HT-29 (cell line): ENCODE results near the gene SLCO4A1. TPM values are rescaled to one million over a fixed set of nuclear protein-coding genes. Genes with fewer than 3 reads are reported as not detected.
A peak's percentile ranks its signal among the peaks of the same experiment; 100 is the strongest.
"Not testable (repeated sequence)": the region's sequence is repeated elsewhere in the genome, so short reads cannot be mapped to it uniquely, and the experiment has no call there.

Source experiments
- DNase-seq: peaks from one replicate; pipeline ENCODE4 v3.0.0-alpha.2; 2015; ENCODE audit warnings: low spot score
- total RNA-seq: library from RNA; depleted of rRNA; stranded (reverse); fragments of >200 nt; shearing (Covaris generic); gene quantifications from 2 replicates; pipeline ENCODE4 v1.2.3, GENCODE V29; 2014

The SLCO4A1 gene
- total RNA-seq, 1 experiment from 2014 or later, result 83.4 TPM

DNA sequence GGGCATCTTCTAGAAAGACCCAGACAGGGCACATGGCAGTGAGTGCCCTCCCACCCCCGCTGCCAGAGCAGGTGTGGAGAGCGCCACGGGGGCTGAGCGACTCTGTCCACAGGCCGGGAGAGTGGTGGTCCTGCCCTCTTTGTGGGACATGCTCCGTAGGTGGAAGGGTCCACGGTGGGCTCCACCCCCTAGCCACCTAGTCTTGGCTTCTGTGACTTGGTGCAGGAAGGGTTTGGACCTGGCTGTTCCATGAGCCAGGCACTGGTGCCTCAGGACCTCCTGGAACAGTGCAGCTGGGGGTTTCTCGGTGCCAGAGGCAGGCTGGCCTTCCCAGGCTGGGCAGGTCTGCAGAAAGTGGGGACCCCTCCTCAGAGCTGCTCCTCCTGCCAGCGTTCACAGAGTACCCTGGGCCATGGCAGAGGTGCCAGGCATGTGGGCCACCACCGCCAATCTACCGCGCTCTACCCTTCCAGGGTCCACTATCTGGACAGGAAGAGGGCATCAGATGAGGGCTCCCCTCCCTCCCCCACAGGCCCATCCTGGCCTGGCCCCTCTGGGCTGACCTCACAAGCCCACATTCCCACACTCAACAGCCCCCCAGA, 23.0 kb downstream of the SLCO4A1 start:
- no peak for DNase-seq

DNA sequence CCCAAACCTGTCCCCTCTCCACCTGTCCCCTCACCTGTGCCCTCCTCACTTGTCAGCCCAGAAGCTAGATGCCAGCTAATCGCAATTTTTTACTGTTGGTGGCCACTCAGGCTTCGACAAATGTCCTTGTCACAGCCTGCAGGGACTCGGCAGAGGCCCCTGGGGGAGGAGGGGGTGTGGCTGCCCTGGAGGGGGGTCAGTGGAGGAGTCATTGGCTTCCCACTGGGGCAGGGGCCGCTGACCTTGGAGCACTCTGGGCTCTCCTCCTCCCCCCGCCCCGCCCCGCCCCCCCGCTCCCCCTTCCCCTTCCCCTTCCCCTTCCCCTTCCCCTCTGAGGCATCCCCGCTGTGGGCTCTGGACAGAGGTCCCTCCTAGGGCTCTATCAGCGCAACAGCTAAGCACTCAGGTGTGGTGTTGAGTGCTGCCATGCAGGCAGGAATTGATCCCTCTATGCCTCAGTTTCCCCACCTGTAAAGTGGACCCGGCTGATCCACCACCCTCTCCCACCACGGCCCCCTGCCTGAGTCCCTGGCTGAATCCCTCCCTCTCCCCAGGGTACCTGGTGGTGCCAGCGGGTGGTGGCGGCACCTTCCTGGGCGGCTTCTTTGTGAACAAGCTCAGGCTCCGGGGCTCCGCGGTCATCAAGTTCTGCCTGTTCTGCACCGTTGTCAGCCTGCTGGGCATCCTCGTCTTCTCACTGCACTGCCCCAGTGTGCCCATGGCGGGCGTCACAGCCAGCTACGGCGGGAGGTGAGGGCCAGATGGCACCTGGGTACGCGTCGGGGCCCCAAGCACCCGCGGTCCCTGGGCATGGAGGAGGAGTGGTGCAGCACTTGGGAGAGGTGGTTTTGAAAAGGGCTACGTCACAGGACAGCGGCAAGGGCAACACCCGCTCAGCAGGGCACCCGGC, 23.8 kb downstream of the SLCO4A1 start:
- DNase-seq, result no peak

DNA sequence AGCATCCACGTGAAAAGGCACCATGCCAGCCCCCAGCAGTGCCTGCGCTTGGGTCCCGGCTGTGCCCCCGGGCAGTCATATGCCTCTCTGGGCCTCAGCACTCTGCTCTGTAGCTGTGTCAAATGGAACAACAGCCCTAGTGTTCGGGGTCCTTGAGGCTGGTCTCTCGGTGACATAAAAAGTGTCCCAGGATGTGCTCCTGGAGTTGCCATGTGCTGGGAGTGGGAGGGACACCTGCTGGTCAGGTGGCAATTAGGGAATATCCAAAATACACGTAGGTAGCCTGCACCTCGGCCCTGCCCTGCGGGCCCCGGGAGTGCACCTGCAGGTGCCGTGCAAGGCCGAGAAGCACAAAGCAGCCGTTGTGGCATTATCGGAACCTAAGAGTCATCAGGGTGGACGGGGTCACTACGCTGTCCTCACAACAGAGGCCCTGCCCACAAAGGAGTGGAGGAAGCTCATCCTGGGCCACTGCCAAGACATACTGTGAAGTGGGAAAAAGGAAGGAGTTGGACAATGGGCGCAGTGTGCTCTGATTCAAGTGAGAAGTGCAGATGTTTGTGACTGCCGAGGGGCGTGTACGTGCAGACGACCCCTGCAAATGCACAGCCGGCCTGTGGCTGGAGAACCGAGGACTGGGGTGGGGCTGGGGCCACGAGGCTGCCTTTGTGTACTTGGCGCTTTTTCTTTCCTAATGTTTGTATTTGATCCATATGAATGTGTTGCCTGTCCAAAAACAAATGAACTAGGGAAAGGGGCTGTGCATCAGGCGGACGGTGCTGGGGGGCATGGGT, 24.6 kb downstream of the SLCO4A1 start:
- peak; percentile 98 for DNase-seq

DNA sequence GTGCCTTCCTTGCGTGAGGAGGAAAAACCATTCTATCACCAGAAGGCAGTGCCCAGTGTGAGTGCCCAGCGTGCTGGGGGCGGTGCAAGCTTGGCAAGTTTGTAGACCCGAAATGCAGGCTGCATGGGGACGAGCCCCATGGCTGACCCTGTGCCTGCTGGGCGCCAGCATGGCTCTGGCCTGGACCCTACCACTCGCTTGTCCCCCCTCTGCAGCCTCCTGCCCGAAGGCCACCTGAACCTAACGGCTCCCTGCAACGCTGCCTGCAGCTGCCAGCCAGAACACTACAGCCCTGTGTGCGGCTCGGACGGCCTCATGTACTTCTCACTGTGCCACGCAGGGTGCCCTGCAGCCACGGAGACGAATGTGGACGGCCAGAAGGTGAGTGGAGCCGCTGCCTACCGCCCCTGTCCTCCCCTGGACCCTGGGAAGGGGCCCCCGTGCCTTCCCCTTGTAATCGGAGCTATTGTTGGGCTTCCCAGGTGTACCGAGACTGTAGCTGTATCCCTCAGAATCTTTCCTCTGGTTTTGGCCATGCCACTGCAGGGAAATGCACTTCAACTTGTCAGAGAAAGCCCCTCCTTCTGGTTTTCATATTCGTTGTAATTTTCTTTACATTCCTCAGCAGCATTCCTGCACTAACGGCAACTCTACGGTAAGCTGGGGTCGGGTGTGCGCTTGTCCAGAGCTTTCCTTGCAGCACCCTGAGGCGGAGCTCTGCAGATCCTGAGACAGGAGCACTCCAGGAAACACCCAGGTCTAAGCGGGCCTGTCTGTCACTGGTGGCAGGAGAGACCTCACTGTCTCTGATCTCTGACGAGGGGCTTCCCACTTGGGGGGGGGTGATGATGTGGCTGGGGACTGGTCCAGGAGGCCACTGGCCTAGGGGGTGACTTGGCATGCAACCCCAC, 25.5 kb downstream of the SLCO4A1 start:
- DNase-seq, result no peak

DNA sequence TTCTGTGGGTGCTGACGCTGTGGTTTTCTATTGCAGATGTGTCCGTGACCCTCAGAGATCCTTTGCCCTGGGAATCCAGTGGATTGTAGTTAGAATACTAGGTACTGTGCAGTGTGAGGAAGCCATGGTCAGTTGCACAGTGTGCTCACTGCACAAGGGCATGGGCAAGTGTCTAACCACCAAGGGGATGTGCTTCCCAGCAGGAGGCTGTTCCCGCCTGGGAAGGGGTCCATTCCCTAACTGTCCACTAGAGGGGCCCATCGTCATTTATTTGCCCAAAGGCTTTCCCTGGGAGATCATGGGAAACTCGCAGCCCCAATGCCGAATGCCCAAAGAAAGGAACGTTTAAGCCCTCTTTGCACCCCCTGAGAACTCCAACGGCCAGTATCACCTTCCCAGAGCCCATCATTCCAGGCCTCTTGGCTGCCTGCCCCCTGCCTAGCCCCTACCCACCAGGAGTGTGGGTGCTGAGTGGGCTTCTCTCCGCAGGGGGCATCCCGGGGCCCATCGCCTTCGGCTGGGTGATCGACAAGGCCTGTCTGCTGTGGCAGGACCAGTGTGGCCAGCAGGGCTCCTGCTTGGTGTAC, 26.2 kb downstream of the SLCO4A1 start:
- peak; percentile 96 for DNase-seq

DNA sequence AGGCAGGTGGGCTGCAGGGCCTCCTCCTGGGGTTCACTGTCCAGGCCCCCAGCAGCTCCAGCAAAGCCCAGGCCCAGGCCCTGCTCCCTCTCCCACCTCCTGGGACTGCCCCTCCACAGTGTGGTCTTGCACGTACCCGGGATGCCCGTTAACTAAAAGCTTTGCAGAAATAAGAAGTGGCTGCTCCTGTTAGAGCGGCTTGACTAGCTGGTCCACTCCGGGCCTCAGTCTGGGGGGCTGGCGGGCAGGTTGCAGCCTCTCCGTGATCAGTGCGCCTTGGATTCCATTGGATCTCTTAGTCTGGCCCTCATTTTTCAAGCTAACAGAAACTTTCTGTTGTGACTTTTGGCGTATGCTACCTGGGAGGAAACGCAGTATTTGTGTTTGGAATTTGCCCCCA, 26.9 kb downstream of the SLCO4A1 start:
- no peak for DNase-seq

DNA sequence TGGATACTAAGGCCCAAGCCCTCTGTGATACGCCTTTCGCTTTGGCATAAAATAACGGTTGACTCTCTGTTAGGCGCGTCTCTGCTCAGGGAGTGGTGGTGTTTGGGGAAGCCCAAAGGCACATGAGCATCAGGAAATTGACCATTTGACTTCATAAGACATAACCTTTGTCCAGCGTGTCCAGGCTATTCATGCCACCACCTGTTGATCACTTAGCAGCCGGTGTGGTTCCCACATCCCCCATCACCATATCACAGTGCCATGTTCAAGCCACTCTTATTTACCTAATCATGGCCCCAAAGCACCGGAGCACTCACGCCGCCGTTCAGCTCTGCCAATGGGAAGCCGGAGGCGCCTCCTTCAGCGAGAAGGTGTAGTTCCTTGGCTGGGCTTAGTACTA, 27.9 kb downstream of the SLCO4A1 start:
- DNase-seq, result no peak

DNA sequence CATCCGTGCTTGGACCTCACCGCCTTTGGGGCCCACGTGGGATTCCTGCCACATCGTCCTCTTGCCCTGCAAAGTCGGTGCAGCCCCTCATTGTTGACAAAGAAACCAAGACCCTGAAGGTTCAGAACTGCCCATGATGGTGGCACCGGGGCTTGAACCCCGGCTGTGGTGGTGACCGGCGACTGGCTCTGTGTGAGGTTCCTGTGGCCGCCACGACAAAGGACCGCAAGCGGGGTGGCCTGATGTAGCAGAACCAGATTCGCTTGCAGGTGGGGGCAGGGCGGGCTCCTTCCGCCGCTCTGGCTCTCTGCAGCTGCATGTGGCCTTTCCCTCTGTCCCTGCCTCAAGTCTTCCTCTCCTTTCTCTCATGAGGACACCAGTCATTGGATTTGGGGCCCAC, 28.7 kb downstream of the SLCO4A1 start:
- DNase-seq, result no peak

DNA sequence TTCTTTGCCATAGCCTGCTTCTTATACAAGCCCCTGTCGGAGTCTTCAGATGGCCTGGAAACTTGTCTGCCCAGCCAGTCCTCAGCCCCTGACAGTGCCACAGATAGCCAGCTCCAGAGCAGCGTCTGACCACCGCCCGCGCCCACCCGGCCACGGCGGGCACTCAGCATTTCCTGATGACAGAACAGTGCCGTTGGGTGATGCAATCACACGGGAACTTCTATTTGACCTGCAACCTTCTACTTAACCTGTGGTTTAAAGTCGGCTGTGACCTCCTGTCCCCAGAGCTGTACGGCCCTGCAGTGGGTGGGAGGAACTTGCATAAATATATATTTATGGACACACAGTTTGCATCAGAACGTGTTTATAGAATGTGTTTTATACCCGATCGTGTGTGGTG, 29.5 kb downstream of the SLCO4A1 start:
- no peak for DNase-seq

DNA sequence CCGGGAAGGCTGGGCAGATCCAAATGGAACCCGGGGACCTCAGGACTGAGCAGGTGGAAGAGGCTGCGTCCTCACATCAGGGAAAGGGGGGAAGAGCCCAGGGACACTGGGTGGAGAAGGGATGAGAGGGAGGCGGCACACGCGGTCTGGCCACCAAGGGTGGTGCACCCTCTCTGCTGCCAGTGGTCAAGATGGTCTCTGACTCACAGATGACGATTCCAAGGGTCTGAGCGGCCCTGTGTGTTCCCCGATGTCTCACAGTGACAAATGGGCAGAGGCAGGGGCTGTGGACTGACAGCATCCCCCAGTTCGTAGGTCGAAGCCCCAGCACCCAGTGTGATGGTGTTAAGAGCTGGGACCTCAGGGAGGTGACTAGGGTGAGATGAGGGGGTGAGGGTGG, 32.1 kb downstream of the SLCO4A1 start:
- no peak for DNase-seq

DNA sequence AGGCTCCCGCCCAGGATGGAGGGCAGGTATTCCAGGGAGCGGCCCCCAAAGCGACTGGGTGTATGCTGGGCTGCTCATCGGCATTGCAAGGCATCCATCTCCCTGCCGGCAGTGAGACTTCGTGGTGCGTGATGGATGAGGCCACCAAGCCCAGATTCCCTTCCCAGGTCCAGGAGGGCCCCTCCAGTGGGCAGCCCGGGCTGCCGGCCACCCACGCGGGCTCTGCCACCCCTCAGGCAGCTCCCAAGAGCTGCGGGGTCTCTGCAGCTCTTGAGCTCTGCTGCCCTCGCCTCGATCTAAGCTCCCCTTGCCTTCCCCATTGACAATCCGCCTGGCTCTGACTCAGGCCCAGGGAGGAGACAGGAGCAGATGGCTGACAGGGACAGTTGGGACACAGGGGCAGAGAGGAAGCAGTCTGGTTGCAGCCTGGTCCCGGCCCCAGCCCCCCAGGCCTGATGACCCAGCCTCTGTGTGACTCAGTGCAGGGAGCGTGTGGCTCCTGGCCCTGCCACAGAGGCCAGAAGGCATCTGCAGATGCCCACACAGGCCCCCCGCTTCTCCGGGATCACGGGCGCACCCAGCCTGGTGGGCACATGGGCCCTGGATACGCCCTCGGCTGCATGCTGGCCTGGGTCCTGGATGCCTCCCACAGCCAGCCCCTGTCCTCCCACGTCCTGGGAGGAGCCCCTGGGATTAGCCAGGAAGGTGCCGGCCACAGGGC, 33.0 kb downstream of the SLCO4A1 start:
- no peak for DNase-seq

DNA sequence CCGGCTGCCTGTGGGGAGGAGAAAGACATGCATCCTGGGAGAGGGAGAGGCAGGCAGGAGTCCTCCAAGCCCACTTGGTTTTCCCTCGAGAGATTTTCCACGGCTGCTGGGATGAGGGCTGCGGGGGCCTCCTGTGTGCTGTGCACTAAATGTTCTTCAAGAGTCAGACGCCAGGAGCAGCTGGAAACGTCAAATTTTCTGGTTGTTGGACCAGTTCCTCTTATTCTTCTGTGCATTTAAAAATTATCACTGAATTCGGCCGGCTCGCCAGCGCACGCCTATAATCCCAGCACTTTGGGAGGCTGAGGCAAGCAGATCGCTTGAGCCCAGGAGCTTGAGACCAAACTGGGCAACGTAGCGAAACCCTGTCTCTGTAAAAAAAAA, 33.6 kb downstream of the SLCO4A1 start:
- DNase-seq, result no peak

DNA sequence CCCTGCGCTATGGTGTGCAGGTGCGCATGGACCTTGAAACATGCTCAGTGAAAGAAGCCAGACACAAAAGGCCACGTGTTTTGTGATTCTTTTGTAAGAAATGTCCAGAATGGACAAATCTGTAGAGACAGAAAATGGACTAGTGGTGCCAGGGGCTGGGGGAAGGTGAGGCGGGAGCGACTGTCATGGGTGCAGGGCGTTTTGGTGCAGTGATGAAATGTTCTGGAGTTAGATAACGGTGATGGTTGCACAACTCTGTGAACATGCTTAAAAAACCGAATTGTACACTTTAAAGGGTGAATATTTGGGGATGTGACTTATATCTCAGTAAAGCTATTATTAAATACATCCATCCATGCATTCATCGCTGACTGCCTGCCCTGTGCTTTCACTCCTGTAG, 34.7 kb downstream of the SLCO4A1 start:
- no peak for DNase-seq

DNA sequence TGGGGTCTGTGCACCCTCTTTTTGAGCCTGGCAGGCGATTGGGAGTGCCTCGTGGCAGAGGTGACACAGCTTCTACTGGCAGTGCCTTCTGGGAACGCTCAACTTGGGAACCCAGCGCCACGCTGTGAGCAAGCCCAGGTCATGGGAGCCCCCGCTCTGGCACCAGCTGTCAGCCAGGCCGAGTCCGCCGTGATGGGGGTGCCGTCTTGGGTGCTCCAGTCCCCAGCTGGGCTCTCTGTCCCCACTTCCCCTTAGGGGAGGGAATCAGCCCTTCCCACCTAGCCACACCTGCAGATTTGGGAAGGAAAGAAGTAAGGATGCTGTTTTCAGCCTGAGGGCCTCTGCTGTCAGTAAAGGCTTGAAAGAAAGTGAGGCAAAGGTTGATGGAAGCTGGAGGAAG, 35.4 kb downstream of the SLCO4A1 start:
- DNase-seq, result no peak

DNA sequence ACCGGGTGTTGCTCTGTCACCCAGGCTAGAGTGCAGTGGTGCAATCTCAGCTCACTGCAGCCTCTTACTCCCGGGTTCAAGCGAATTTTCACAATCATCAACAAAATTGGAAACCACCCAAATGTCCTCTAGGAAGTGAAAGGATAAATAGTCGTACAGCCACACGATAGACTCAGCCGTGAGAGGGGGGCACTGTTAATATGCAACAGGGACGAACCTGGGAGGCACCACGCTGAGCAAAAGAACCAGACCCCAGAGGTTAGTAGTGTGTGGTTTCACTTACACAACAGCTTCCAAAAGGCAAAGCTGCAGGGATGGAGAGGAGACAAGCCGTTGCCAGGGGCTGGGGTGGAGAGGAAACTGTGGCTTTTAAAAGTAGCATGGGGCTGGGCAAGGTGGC, 36.2 kb downstream of the SLCO4A1 start:
- no peak for DNase-seq

DNA sequence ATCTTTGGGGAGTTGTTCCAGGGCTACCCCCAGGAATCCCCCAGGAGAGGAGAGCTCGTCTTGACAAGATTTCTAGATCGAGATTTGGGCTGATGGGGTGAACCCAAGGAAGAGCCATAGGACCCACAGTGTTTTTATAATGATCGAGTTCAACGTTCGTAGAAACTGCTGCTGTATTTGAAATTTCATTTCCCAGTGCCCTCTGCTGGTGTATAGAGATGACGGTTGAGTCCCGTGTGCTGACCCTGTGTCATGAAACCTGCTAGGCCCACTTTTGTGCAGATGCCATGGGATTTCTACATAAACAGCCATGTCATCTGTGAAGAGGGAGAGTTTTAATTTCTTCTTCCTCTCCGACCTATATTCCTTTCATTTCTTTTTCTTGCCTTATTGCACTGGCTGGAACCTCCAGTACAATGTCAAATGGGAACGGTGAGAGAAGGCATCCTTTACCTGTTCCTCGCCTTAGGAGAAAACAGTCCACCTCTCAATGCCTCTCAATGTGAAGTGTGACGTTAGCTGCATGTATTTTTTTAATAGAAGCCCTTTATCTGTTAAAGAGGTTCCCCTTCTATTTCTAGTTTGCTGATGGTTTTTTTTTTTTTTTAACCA, 37.8 kb downstream of the SLCO4A1 start:
- DNase-seq, result no peak

DNA sequence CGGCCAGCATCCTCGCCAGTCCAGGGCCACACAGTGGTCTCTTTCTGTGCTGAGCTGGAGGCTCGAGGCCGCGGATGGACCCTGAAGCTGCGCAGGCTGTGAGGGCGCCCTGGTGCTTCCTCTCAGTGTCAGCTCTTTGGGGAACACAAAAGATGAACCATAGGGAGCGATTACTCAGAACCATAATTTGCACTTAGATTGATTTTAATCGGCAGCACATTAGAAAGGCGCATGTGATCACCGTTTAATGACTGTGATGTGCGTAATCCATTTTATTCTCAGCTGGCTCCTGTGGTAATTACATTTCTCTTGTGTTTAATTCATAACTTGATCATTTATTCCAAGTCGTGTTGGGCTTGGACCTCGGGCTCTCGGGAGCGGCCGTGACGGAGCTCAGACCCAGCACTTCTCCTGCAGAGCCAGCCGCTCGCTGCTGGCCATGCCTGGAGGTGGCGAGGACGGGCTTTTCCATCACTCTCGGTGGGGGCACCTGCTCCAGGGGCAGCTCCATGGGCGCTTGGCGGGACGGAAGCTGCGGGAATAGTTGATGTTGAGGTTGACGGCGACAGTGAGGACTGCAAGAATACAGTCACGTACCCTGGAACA, 40.7 kb downstream of the SLCO4A1 start:
- no peak for DNase-seq

DNA sequence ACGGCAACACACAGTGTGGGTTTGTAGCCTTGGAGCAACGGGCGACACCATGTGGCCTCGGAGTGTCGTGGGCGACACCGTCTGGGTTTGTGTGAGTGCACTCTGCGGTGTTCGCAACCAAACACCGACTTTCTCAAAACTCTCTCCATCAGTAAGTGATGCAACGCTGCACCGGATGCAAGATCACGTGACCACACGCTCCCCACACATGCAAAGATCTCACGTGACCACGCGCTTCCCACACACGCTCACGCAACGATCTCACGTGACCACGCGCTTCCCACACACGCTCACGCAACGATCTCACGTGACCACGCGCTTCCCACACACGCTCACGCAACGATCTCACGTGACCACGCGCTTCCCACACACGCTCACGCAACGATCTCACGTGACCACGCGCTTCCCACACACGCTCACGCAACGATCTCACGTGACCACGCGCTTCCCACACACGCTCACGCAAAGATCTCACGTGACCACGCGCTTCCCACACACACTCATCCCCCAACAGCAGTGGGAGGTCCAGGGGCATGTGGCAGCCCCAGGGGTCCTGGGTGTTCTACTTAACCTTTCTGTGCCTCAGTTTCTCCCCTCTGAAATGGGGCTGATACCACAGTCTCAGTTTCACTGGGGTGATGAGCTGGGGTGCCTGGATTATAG, 41.5 kb downstream of the SLCO4A1 start:
- not testable (repeated sequence) for DNase-seq

DNA sequence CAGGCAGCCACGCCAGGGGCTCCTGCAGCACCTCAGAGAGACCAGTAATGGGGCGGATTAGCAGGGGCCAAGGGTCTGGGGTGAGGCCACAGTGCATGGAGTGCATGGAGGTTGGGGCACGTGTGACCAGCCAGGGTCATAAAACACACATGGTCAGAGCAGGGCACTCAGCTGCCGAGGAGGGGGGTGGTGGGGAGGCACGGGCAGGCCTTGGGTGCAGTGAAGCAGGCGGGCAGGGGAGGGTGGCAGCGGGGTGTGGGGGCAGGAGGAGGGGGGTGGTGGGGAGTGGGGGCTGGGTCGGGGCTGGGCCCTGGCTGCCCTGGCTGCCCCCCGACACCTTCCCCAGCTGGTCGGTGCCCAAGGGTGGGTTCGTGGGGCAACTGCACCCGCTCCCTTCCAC, 42.7 kb downstream of the SLCO4A1 start:
- DNase-seq, result no peak
